Nephron (organoid): Measurements from ENCODE around the gene CEP85.
A peak's percentile ranks its signal among the peaks of the same experiment; 100 is the strongest.

ENCODE experiments used
- H3K27ac Mint-ChIP-seq, 3 experiments: 2 replicates each; pipeline ENCODE4 v1.8.0; 2020; ENCODE audit warnings: mixed read lengths in 3 of 3, mild to moderate bottlenecking in 2 of 3, moderate library complexity in 1 of 3
- H3K27me3 Mint-ChIP-seq: 2 replicates; pipeline ENCODE4 v1.8.0; 2021; ENCODE audit warnings: low read depth, mild to moderate bottlenecking, moderate library complexity, mixed read lengths
- H3K36me3 Mint-ChIP-seq: 2 replicates; pipeline ENCODE4 v1.8.0; 2020; ENCODE audit warnings: low read depth, mixed read lengths
- H3K4me1 Mint-ChIP-seq: 2 replicates; pipeline ENCODE4 v1.8.0; 2020; ENCODE audit warnings: mixed read lengths
- H3K4me3 Mint-ChIP-seq, 3 experiments: 2 replicates each; pipeline ENCODE4 v1.8.0; 2020; ENCODE audit warnings: mild to moderate bottlenecking in 3 of 3, mixed read lengths in 3 of 3, moderate library complexity in 2 of 3
- H3K9me3 Mint-ChIP-seq: 2 replicates; pipeline ENCODE4 v1.8.0; 2020; ENCODE audit warnings: mixed read lengths
- TF ChIP-seq, protein P1 (sequence below), 3 experiments: fragments of 200-600 bp; sonication (generic); IDR thresholded peaks; one replicate each; pipeline ENCODE4 v1.5.0; 2021; ENCODE audit warnings: antibody characterized with exemption in 3 of 3; ENCODE audit not compliant: unreplicated experiment in 3 of 3

CEP85 gene

DNA sequence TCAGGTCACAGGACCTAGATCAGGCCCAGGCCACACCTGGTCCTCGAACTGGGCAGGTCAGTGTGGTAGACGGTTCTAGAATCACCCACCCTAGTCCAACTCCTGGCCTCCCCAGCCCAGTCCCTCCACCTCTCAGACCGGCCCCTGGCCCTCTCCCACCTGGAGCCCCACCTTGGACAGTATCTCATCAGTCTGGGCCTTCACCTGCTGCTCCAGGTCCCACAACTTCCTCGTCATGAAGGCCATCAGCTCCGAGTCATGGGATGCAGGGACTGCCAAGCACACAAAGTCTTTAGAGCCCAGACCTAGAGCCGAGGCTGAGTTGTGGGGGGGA is 63.8 kb downstream of the CEP85 start:
- TF ChIP-seq, protein P1, sequence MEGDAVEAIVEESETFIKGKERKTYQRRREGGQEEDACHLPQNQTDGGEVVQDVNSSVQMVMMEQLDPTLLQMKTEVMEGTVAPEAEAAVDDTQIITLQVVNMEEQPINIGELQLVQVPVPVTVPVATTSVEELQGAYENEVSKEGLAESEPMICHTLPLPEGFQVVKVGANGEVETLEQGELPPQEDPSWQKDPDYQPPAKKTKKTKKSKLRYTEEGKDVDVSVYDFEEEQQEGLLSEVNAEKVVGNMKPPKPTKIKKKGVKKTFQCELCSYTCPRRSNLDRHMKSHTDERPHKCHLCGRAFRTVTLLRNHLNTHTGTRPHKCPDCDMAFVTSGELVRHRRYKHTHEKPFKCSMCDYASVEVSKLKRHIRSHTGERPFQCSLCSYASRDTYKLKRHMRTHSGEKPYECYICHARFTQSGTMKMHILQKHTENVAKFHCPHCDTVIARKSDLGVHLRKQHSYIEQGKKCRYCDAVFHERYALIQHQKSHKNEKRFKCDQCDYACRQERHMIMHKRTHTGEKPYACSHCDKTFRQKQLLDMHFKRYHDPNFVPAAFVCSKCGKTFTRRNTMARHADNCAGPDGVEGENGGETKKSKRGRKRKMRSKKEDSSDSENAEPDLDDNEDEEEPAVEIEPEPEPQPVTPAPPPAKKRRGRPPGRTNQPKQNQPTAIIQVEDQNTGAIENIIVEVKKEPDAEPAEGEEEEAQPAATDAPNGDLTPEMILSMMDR (IDR thresholded peaks at IDR 0.05; ENCODE audit: unreplicated experiment in 3 of 3) = no peak
- peaks cover 7% of the 10 kb centered on the region for H3K27me3 Mint-ChIP-seq
- H3K4me1 Mint-ChIP-seq = no peaks in the 10 kb centered on the region
- H3K36me3 Mint-ChIP-seq = peaks cover 3% of the 10 kb centered on the region
- no peak overlapping the region for H3K27ac Mint-ChIP-seq
- no peaks in the 10 kb centered on the region for H3K9me3 Mint-ChIP-seq
- no peak overlapping the region for H3K4me3 Mint-ChIP-seq

DNA sequence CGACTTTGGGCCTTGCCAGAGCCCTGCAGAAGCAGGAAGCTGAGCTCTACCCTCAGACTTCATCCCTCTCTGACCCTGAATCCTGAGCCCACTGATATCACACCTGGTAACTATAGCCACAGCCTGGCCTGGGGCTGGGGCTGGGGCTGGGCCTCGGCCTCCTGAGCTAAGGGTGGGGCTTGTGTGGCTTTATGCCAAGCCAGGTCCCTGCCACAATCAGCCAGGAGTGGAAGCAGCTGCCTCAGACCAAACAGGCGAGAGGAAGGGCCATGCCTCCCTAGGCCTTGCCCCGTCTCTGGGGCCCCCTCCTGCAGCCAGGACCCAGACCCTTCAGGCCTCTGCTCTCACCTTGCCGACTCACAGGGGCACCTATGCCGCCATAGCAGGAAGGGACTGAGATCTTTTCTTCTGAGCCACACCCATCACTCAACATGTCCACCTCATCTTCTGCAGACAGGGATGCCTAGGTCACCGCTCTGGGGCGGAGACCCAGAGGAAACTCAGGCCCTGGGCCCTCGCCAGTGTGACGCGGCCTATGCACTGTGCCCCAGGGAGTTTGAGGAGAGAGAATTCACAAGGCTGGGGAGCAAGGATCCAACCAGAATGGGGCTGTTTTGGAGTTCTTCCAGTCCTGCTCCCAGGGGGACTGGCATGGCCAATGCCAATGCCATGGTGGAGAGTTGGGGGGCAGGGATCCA is 66.7 kb downstream of the CEP85 start:
- no peaks in the 10 kb centered on the region for H3K36me3 Mint-ChIP-seq
- H3K27ac Mint-ChIP-seq = no peak overlapping the region
- H3K27me3 Mint-ChIP-seq = peaks cover 3% of the 10 kb centered on the region
- no peaks in the 10 kb centered on the region for H3K9me3 Mint-ChIP-seq
- peaks cover 4% of the 10 kb centered on the region for H3K4me1 Mint-ChIP-seq
- TF ChIP-seq, protein P1 (IDR thresholded peaks at IDR 0.05; ENCODE audit: unreplicated experiment in 3 of 3) = no peak
- no peak overlapping the region for H3K4me3 Mint-ChIP-seq

DNA sequence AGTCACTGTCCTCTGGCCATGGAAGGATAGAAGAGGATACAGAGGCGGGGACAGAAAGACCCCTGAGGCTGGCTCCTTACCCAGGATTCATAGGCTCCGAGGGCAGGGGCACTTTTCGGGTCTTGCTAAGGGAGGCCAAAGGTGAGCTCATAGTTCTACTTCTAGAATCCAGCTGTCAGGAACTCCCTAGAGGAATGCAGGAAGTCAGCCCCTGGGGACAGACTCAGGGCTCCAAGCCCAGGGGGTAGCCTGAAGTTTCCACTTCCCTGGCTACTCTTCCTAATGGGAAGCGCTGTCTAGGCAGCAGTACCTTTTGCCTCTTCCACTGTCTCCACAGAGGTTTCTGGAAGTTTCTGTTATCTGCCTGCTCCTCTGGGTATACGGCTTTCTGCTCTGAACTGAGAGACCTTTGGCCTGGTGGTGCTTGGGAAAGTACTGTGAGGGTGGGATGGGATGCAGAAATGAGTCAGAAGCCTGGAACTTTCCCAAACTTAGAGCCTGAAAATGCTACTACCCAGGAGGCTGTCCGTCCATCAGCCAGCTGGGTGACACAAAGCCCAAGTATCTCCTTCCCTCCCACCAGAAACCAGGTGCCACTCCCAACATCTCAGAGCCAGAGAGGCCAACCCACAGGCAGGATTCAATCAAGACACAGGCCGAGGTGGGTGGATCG is 68.9 kb downstream of the CEP85 start:
- H3K27me3 Mint-ChIP-seq = no peaks in the 10 kb centered on the region
- H3K4me1 Mint-ChIP-seq = peaks cover 13% of the 10 kb centered on the region
- no peak overlapping the region for H3K27ac Mint-ChIP-seq
- H3K36me3 Mint-ChIP-seq = no peaks in the 10 kb centered on the region
- TF ChIP-seq, protein P1 (IDR thresholded peaks at IDR 0.05; ENCODE audit: unreplicated experiment in 3 of 3) = no peak
- peak overlapping the region in 1 of 3 experiments; percentile 32 for H3K4me3 Mint-ChIP-seq
- no peaks in the 10 kb centered on the region for H3K9me3 Mint-ChIP-seq

DNA sequence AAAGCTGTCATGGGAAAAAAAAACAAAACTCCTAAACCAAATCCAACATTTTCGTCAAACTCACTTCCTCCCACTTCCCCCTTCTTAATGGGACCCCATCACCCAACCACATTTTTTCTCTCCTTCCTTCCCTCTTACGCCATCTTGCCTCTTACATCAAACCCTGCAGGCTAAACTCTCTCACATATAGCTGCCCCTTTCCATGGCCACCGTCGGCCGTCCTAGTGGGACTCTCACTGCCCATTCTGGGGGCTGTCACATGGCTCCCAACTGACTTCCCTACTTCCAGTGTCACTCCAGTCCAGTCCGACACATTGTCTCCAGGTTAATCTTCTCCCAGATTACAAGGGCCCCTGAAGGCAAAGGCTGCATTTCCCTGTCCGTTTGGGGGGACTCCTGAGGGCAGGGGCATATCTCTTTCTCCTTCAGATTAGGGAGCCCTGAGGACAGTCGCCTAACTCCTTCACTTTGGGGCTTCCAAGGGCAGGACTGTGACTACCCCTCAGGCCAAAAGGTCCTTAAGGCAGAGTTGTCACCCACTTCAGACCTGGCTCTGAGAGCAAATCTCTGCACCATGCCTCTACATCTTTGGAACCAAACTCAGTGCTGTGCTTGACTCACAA is 71.8 kb downstream of the CEP85 start:
- TF ChIP-seq, protein P1 (IDR thresholded peaks at IDR 0.05; ENCODE audit: unreplicated experiment in 3 of 3) = no peak
- H3K4me3 Mint-ChIP-seq = peak overlapping the region; percentile 98 to 99 (median 98)
- peaks cover 5% of the 10 kb centered on the region for H3K27me3 Mint-ChIP-seq

DNA sequence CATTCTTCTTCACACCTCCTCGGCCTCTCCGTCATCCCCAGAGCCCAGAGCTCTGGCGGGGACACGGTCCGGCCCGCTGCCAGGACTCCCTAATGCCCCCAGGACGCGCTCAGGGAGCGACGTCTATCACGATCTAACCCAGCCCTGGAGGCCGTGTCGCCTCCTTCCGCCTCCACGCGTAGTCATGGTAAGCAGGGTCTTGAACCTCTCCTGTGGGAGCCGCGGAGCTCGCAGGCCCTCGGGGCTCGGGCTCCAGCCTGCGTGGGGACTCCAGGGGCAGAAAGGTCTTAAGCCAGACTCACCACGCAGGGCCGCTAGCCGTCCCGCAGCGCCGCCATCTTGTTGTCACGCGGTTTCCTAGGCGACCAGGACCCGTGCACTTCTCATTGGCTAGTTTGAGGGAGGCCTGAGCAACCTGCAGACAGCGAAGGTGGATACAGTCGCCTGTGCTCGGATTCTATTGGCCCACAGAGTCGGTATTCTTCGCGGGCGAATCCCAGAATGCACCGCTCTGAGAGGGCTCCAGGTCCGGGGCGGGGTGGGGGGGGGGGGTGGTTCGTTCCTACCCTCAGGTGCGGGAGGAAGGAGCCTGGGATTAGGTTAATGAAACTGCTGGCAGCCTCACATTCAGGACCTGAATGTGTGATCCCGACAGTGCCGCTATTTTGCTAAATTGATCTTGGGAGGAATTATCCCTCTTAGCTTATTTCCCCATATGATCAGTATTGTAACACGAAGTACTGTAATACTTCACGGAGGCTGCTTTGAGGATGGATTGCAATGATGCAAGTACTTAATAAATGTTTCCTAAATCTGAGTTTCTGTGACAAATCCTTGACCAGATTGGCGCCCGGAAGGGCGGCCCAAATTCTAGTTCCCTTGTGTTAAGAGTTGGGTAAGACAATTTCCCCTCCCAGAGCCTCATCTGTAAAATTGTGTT is 72.6 kb downstream of the CEP85 start, which contains the start of gene UBXN11:
TSS of gene UBXN11 (minus strand) at position 347 of the 940 bp plus-strand sequence. CDS start 3,753 bp downstream, outside the sequence.
- Mint-ChIP-seq H3K27ac (peak within 1 kb of the TSS; percentile 29 to 64 (median 53)), H3K4me3 (peak within 1 kb of the TSS; percentile 98 to 99 (median 98)), H3K9me3 (no peaks in the 10 kb centered on the region), H3K36me3 (no peaks in the 10 kb centered on the region), H3K27me3 (peaks cover 9% of the 10 kb centered on the region), H3K4me1 (peaks cover 13% of the 10 kb centered on the region)
- TF ChIP-seq, protein P1 (IDR thresholded peaks at IDR 0.05; ENCODE audit: unreplicated experiment in 3 of 3) = no peak

More for the DNA sequence above, 71.8 kb downstream of the CEP85 start:
- H3K36me3 Mint-ChIP-seq = no peaks in the 10 kb centered on the region
- peak overlapping the region; percentile 29 to 64 (median 53) for H3K27ac Mint-ChIP-seq
- no peaks in the 10 kb centered on the region for H3K9me3 Mint-ChIP-seq
- peaks cover 13% of the 10 kb centered on the region for H3K4me1 Mint-ChIP-seq
